ENCODE measurements around the gene TTYH2.
A peak's percentile ranks its signal among the peaks of the same experiment; 100 is the strongest.

The TTYH2 gene

DNA sequence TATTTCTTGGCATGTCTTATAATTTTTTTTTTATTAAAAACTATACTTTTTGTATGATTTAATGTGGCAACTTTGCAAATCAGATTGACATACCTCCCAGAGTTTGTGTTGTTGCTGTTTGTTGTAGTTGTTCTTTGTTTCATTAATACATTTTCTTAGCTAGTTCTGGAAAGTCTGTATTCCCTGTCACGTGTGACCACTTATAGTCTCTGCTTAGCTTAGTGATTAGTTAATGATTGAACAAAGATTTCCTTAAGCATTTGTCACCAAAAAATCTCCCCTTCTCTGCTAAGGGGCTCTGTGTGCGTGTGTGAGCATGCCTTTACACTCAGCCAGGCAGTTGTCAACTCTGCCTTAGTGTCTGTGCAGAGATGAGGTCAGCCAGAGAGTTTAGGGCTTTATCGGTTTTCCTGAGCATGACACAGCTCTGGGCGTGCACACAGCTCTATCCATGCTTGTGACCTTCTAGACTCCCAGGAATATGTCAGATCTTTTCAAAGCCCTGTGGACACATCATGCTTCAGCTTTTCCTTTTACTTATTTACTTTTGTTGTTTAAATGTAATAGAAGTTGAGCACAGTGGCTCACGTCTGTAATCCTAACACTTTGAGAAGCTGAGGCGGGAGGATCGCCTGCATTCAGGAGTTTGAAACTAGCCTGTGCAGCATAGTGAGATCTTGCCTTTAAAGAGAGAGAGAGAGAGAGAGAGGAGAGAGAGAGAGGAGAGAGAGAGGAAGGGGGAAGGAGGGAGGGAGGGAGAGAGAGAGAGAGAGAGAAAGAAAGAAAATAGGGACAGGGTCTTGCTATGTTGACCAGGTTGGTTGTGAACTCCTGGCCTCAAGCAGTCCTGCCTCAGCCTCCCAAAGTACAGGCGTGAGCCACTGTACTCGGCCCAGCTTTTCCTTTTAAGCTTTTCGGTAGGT lies 82.5 kb downstream of the TTYH2 start:
- peak; percentile 83 for DNase-seq (ENCODE audit: low spot score)

DNA sequence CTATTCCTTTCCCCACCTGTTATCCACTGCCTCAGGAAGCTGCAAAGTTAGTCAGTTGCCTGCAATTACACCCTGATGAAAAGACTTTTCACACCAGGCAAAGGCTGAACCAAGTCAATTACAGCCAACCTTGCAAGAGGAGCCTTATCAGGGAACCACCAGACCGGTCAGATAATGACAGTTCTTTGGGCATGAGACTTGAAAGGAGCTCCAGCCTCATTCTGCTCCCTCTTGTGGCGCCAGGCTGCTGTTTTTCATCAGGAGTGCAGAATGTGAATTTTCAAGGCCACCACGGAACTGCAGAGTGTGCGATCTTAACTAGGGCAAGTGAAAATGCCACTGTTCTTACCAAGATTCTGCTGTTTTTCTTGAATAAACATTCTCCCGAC lies 83.2 kb downstream of the TTYH2 start:
- DNase-seq (ENCODE audit: low spot score), result peak; percentile 37

DNA sequence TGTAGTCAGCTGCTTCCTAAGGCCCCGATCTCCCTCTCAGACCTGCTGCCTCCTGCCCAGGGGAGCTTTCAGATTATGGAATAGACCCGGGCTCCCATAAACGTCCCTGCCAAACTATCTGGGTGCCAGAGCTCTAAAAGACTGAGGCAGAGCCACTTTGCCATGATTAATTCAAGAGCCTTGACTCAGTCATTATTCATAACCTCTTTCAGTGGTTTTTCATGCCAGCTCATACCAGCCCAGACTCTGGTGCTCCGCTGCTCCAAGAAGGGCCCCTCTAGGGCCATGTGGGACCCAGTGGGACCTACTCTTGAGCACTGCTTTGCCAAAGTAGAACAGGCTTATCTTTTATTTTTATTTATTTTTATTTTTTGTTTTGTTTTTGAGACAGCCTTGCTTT lies 84.6 kb downstream of the TTYH2 start:
- DNase-seq (ENCODE audit: low spot score), result peak; percentile 69

DNA sequence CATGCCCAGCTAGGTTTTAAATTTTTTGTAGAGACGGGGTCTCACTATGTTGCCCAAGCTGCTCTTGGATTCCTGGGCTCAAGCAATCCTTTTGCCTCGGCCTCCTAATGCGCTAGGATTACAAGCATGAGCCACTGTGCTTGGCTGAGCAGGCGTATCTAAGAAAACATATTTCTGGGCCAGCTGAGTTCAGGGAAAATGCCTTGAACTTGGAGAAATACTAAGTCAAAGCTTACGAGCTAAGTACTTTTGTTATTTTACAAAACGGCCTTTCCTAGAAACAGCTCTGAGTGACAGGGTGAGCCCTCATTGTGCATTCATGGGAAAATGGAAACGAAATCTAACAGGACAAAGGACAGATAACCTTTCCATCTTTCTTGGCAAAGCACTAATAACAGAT lies 85.4 kb downstream of the TTYH2 start:
- DNase-seq (ENCODE audit: low spot score), result no peak

DNA sequence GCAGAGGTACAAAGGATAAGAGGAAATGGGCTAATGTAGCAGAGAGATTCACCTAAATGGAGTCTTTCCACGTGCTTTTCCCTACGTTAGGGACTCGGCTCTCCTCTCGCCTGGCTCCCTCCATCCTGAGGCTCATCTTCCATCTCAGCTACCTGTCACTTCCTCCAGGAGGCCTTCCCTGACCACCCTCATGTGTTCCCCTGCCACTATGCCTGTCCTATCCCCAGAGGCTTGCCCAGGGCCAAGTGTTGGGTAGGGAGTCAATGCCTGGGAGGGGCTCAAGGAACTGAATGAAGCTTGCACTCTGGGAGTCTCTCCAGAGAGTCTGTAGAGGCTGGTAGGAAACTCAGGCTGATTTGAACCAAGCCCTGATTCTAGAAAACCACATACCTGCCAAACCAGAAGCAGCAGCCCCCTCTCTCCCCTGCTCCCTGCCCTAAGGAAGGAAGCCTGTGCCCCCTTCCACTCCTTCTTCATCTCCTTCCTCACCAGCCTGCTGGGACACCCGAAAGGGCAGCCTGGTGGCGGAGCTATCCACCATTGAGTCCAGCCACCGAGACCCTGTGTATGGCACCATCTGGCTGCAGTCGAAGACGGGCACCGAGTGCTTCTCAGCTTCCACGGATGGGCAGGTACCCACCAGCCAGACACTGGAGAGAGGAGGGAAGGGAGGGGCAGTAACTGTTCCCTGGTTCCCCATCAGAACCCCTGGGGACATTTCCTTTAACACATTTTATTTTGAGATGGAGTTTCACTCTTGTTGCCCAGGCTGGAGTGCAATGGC lies 86.0 kb downstream of the TTYH2 start:
- DNase-seq (ENCODE audit: low spot score), result no peak

DNA sequence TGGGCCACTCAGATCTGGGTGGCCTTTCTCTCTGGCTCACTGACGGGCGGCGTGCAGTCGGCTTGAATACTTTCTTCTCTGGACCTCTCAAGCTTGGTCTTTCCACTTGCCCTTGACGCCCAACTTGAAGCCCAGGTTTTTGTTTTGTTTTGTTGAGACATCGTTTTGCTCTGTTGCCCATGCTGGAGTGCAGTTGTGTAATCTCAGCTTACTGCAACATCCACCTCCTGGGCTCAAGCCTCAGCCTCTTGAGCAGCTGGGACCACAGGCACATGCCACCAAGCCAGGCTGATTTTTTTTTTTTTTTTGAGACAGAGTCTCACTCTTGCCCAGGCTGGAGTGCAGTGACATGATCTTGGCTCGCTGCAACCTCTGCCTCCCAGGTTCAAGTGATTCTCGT lies 89.9 kb downstream of the TTYH2 start:
- no peak for DNase-seq (ENCODE audit: low spot score)

DNA sequence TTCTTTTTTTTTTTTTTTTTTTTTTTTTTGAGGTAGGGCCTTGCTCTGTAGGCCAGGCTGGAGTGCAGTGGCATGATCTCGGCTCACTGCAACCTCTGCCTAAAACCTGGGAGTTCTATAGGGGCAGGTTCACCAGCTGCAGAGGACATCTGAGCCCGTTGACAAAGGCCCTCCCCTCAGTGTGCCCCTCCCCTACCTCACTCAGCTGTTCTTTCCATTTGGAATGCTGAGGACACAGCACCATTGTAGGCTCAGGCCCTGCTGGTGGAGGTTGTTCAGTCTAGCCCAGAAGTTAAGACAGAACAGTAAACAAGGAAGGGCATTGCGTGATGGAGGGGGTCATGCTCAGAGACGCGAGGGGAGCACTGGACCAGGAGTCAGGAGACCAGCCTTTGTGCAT lies 90.8 kb downstream of the TTYH2 start:
- no peak for DNase-seq (ENCODE audit: low spot score)

DNA sequence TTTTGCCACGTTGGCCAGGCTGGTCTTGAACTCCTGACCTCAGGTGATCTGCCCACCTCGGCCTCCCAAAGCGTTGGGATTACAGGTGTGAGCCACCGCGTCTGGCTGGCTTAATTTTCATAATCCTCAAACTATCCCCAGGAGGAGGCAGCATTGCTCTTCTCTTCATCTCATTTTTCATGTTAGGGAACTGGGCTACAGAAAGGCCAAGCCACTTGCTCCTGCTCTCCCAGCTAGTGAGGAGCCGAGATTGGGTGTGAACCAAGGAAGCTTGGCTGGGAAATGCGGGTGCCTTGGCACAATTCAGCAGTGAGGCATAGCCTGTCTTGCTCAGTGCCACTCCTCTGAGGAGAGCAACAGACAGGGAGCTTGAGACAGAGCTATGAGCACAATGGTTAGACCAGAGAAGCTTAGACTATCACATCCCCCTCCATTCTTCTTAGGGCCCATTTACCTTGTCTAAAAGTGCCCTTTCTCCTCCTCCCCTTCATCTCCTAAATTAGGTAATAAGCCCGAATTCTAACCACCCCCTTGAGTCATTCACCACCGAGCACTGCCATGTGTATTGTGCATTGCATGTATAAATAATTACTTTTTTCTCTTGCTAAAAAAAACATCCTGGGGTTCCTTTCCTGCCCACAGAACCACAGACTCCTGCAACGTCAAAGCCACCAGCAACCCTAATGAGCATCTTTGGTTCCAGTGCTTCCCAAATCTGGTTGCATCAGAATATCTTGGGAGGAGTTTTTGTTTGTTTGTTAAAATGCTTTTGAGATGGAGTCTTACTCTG lies 92.7 kb downstream of the TTYH2 start:
- DNase-seq (ENCODE audit: low spot score), result no peak

DNA sequence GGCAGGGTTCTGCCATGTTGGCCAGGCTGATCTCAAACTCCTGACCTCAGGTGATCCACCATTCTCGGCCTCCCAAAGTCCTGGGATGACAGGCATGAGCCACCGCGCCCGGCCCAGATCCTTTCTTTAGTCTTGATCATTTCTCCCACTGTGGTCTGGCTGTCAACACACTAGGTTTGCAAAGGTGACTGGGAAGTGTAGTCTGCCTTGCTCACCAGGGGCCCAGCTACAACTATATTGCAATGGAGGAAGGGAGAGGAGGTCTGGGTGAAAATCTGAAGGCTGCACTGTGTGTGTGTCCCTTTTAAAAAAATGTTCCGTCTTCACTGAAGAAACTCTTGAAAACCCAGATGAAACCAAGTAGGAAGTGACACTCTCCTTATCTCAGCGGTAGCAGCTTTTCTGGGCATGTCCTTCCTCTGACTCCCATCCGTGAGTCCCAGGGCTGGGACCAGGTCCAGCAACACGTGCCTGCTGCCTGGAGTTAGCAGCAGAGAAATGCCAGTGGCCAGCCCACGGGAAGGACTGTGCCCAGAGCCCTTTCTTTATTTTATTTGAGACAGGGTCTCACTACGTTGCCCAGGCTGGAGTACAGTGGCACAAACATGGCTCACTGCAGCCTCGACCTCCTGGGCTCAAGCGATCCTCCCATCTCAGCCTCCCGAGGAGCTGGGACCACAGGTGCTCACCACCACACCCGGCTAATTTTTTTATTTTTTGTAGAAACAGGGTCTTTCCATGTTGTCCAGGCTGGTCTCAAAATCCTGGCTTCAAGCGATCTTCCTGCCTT lies 94.8 kb downstream of the TTYH2 start:
- DNase-seq (ENCODE audit: low spot score), result no peak

DNA sequence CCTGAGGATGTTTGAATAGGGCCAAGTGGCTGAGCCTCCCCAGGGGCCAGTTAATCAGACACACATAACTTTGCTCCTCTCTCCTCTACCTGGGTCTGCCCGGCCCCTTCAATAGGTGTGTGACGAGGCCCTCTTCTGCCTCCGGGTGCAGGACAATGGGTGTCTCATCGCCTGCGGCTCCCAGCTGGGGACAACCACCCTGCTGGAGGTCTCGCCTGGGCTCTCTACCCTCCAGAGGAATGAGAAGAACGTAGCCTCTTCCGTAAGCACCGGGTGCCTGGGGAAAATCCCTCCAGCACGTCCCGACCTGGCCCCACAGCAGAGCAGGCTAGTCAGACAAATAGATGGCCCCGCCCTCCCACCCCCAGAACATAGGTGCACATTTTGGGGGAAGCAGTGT lies 96.5 kb downstream of the TTYH2 start:
- DNase-seq (ENCODE audit: low spot score), result no peak
